HG02759 (cell line): ENCODE data around the gene RHBG.
"Not testable (repeated sequence)": the region's sequence is repeated elsewhere in the genome, so short reads cannot be mapped to it uniquely, and the experiment has no call there.

Experiments
- ATAC-seq: cut with Tn5 transposase; IDR thresholded peaks from one replicate; pipeline ENCODE4 v1.9.1; 2021; ENCODE audit warnings: mild to moderate bottlenecking, moderate library complexity; ENCODE audit not compliant: unreplicated experiment

The RHBG gene

GRCh38 chr1:156359973-156360372 lies 9.0 kb upstream of the RHBG start:
- no peak for ATAC-seq

- ATAC-seq = no peak
These were observed 8.5 kb upstream of the RHBG start for GRCh38 chr1:156360534-156360933.

- ATAC-seq = no peak
These were observed 3.3 kb upstream of the RHBG start for GRCh38 chr1:156365754-156366153.

- ATAC-seq = no peak
These were observed 2.4 kb upstream of the RHBG start for GRCh38 chr1:156366378-156367166.

GRCh38 chr1:156367383-156368156 lies 1.4 kb upstream of the RHBG start:
- no peak for ATAC-seq

- ATAC-seq = no peak
These were observed 803 bp upstream of the RHBG start for GRCh38 chr1:156368157-156368658.

- not testable (repeated sequence) for ATAC-seq
These were observed 775 bp downstream of the RHBG start for GRCh38 chr1:156369685-156370286.

GRCh38 chr1:156371553-156372264 lies 2.7 kb downstream of the RHBG start:
- ATAC-seq = no peak

GRCh38 chr1:156372265-156372586 lies 3.2 kb downstream of the RHBG start:
- ATAC-seq = no peak

- ATAC-seq = no peak
These were observed 3.9 kb downstream of the RHBG start for GRCh38 chr1:156372876-156373275.

GRCh38 chr1:156373546-156373945 lies 4.5 kb downstream of the RHBG start:
- no peak for ATAC-seq

GRCh38 chr1:156376146-156376545 lies 7.1 kb downstream of the RHBG start:
- no peak for ATAC-seq

- no peak for ATAC-seq
These were observed 8.2 kb downstream of the RHBG start for GRCh38 chr1:156376958-156377919.

GRCh38 chr1:156378557-156378956 lies 9.5 kb downstream of the RHBG start:
- ATAC-seq = no peak

GRCh38 chr1:156379420-156380165 lies 10.6 kb downstream of the RHBG start:
- no peak for ATAC-seq

GRCh38 chr1:156382561-156382960 lies 13.6 kb downstream of the RHBG start:
- ATAC-seq = no peak

GRCh38 chr1:156383023-156383422 lies 14.0 kb downstream of the RHBG start:
- ATAC-seq = peak; percentile 67

- no peak for ATAC-seq
These were observed 15.0 kb downstream of the RHBG start for GRCh38 chr1:156384007-156384406.

GRCh38 chr1:156384658-156385057 lies 15.6 kb downstream of the RHBG start:
- no peak for ATAC-seq
